Measurements from ENCODE around the gene PDF.

Gene PDF

DNA sequence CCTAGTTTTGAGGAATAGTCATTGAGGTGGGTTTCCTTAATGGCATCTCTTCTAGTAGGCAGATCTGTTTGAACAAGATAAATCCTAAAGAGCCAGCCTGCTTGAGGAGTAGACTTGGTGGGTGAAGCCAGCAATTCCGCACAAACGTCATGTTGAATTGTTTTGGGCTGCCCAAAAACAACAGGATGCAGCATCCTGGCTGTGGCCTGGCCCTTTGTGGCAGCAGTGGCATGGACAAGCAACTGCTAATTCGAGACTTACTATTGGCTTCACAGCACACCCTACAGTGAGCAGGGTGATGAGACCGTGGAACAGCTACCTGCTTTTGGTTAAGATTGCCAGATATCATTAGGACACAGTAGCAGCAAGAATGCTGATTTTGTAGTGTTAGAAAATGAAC is 28.5 kb downstream of the PDF start:
- no peak for TF ChIP-seq EP300 (IDR thresholded peaks at IDR 0.05; ENCODE audit: borderline replicate concordance)
- no peak for TF ChIP-seq FOXM1 (IDR thresholded peaks at IDR 0.05; ENCODE audit: borderline replicate concordance, low read depth)
- TF ChIP-seq ZBTB7A (IDR thresholded peaks at IDR 0.05; ENCODE audit: low read depth) = no peak
- no peak for TF ChIP-seq CREB1 (IDR thresholded peaks at IDR 0.05; ENCODE audit: low read depth)
- no peak for TF ChIP-seq EGR1 (IDR thresholded peaks at IDR 0.05)
- TF ChIP-seq, protein P1, sequence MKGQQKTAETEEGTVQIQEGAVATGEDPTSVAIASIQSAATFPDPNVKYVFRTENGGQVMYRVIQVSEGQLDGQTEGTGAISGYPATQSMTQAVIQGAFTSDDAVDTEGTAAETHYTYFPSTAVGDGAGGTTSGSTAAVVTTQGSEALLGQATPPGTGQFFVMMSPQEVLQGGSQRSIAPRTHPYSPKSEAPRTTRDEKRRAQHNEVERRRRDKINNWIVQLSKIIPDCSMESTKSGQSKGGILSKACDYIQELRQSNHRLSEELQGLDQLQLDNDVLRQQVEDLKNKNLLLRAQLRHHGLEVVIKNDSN (IDR thresholded peaks at IDR 0.05) = no peak
- no peak for TF ChIP-seq TEAD4 (IDR thresholded peaks at IDR 0.05)
- no peak for TF ChIP-seq CEBPB (IDR thresholded peaks at IDR 0.05)
- no peak for TF ChIP-seq TCF12 (IDR thresholded peaks at IDR 0.05; ENCODE audit: low read depth)
- TF ChIP-seq YY1 (IDR thresholded peaks at IDR 0.05; ENCODE audit: low read depth) = no peak
- TF ChIP-seq, protein P2, sequence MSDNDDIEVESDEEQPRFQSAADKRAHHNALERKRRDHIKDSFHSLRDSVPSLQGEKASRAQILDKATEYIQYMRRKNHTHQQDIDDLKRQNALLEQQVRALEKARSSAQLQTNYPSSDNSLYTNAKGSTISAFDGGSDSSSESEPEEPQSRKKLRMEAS (IDR thresholded peaks at IDR 0.05) = no peak
- TF ChIP-seq NFIC (IDR thresholded peaks at IDR 0.05) = no peak
- no peak for TF ChIP-seq RAD21 (IDR thresholded peaks at IDR 0.05; ENCODE audit: low read depth)
- TF ChIP-seq, protein P3, sequence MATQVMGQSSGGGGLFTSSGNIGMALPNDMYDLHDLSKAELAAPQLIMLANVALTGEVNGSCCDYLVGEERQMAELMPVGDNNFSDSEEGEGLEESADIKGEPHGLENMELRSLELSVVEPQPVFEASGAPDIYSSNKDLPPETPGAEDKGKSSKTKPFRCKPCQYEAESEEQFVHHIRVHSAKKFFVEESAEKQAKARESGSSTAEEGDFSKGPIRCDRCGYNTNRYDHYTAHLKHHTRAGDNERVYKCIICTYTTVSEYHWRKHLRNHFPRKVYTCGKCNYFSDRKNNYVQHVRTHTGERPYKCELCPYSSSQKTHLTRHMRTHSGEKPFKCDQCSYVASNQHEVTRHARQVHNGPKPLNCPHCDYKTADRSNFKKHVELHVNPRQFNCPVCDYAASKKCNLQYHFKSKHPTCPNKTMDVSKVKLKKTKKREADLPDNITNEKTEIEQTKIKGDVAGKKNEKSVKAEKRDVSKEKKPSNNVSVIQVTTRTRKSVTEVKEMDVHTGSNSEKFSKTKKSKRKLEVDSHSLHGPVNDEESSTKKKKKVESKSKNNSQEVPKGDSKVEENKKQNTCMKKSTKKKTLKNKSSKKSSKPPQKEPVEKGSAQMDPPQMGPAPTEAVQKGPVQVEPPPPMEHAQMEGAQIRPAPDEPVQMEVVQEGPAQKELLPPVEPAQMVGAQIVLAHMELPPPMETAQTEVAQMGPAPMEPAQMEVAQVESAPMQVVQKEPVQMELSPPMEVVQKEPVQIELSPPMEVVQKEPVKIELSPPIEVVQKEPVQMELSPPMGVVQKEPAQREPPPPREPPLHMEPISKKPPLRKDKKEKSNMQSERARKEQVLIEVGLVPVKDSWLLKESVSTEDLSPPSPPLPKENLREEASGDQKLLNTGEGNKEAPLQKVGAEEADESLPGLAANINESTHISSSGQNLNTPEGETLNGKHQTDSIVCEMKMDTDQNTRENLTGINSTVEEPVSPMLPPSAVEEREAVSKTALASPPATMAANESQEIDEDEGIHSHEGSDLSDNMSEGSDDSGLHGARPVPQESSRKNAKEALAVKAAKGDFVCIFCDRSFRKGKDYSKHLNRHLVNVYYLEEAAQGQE (IDR thresholded peaks at IDR 0.05; ENCODE audit: low read depth) = no peak
- TF ChIP-seq TAF1 (IDR thresholded peaks at IDR 0.05; ENCODE audit: low read depth) = no peak

- TF ChIP-seq YY1 (IDR thresholded peaks at IDR 0.05; ENCODE audit: low read depth) (no peak), FOXM1 (IDR thresholded peaks at IDR 0.05; ENCODE audit: borderline replicate concordance, low read depth) (no peak), CEBPB (IDR thresholded peaks at IDR 0.05) (no peak), ZBTB7A (IDR thresholded peaks at IDR 0.05; ENCODE audit: low read depth) (no peak), TCF12 (IDR thresholded peaks at IDR 0.05; ENCODE audit: low read depth) (no peak), RAD21 (IDR thresholded peaks at IDR 0.05; ENCODE audit: low read depth) (no peak), EGR1 (IDR thresholded peaks at IDR 0.05) (no peak), TAF1 (IDR thresholded peaks at IDR 0.05; ENCODE audit: low read depth) (no peak), NFIC (IDR thresholded peaks at IDR 0.05) (no peak)
- TF ChIP-seq, protein P1 (IDR thresholded peaks at IDR 0.05) = no peak
- TF ChIP-seq, protein P3 (IDR thresholded peaks at IDR 0.05; ENCODE audit: low read depth) = no peak
- TF ChIP-seq, protein P2 (IDR thresholded peaks at IDR 0.05) = no peak
Measured at GRCh38 chr16:69301187-69301586, 29.2 kb downstream of the PDF start.

DNA sequence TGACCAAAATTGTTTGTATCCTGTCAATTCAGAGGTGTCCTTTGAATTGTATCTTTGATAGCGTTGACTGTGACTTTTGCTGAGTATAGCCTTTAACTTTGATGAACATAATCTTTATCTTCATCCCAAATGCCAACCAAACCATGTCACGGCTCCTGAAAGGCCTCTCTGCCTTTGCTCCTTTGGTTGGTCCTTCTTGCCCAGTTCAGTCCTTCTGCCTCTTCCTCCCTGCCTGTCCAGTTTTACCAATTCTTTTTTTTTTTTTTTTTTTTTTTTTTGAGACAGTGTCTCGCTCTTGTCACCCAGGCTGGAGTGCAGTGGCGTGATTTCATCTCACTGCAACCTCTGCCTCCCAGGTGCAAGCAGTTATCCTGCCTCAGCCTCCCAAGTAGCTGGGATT is 32.1 kb downstream of the PDF start:
- no peak for TF ChIP-seq CEBPB (IDR thresholded peaks at IDR 0.05)
- TF ChIP-seq TAF1 (IDR thresholded peaks at IDR 0.05; ENCODE audit: low read depth) = no peak
- TF ChIP-seq ZBTB7A (IDR thresholded peaks at IDR 0.05; ENCODE audit: low read depth) = no peak
- TF ChIP-seq, protein P2 (IDR thresholded peaks at IDR 0.05) = no peak
- TF ChIP-seq, protein P3 (IDR thresholded peaks at IDR 0.05; ENCODE audit: low read depth) = no peak
- TF ChIP-seq YY1 (IDR thresholded peaks at IDR 0.05; ENCODE audit: low read depth) = no peak
- TF ChIP-seq NFIC (IDR thresholded peaks at IDR 0.05) = no peak
- no peak for TF ChIP-seq EGR1 (IDR thresholded peaks at IDR 0.05)

- TF ChIP-seq EGR1 (IDR thresholded peaks at IDR 0.05) = no peak
- TF ChIP-seq, protein P3 (IDR thresholded peaks at IDR 0.05; ENCODE audit: low read depth) = no peak
- TF ChIP-seq RAD21 (IDR thresholded peaks at IDR 0.05; ENCODE audit: low read depth) = no peak
- no peak for TF ChIP-seq NFIC (IDR thresholded peaks at IDR 0.05)
- TF ChIP-seq TAF1 (IDR thresholded peaks at IDR 0.05; ENCODE audit: low read depth) = no peak
- TF ChIP-seq, protein P2 (IDR thresholded peaks at IDR 0.05) = no peak
- no peak for TF ChIP-seq EP300 (IDR thresholded peaks at IDR 0.05; ENCODE audit: borderline replicate concordance)
- no peak for TF ChIP-seq CEBPB (IDR thresholded peaks at IDR 0.05)
- no peak for TF ChIP-seq ZBTB7A (IDR thresholded peaks at IDR 0.05; ENCODE audit: low read depth)
- TF ChIP-seq FOXM1 (IDR thresholded peaks at IDR 0.05; ENCODE audit: borderline replicate concordance, low read depth) = no peak
- no peak for TF ChIP-seq YY1 (IDR thresholded peaks at IDR 0.05; ENCODE audit: low read depth)
- no peak for TF ChIP-seq TEAD4 (IDR thresholded peaks at IDR 0.05)
- no peak for TF ChIP-seq CREB1 (IDR thresholded peaks at IDR 0.05; ENCODE audit: low read depth)
- TF ChIP-seq TCF12 (IDR thresholded peaks at IDR 0.05; ENCODE audit: low read depth) = no peak
- TF ChIP-seq, protein P1 (IDR thresholded peaks at IDR 0.05) = no peak
Measured at GRCh38 chr16:69294051-69294450, 36.3 kb downstream of the PDF start.

All from Ishikawa (cell line).